ENCODE results near the gene LIMS4. TPM values are rescaled to one million over a fixed set of nuclear protein-coding genes. Genes with fewer than 3 reads are reported as not detected.
"Not testable (repeated sequence)": the region's sequence is repeated elsewhere in the genome, so short reads cannot be mapped to it uniquely, and the experiment has no call there.

Gene LIMS4
- total RNA-seq, 6 donors from 2014 or later, result 0.76 to 1.4 (median 0.93) TPM; not detected in 2

DNA sequence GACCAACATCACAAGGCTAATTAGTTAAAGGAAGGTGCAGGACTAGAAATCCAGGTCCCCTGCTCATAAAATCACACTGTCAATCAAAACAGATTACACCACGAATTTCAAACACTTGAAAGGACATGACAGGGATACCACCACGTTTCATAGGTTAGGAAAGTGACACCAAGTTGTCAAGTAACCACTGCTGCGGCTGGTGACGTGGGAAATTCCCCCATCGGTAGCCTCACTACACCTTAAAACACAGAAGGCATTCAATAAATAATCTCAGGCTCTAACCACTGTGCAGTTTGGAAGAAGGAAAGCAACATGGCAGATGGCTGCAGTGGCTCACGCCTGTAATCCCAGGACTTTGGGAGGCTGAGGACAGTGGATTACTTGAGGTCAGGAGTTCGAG lies 3.7 kb downstream of the LIMS4 start:
- DNase-seq; H3K4me3 ChIP-seq; H3K9me3 ChIP-seq; ATAC-seq (ENCODE audit: low FRiP score in 2 of 2); H3K36me3 ChIP-seq; H3K27me3 ChIP-seq; H3K27ac ChIP-seq; H3K4me1 ChIP-seq: not testable (repeated sequence)
- no CpG with 5 or more reads among the region's 7 CpGs for WGBS, 2 donors

DNA sequence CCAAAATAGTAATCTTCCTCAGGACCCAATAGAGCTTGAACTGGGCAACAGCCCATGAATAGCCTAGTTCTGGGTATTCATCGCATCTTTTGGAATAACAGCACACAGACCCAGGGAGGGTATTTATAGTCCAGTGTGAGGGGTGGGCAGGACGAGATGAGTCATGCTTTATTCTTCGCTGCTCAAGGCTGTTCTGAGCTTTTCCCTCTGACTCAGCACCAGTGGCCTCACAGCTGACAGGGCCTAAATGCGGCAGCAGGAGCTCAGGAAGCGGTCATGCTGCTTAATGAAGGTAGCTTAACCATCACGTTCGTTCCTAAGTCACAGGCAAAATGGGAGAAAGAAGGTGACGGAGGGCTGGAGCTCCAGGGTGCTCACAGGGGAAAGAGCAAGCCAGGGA lies 7.3 kb downstream of the LIMS4 start:
- ATAC-seq (ENCODE audit: low FRiP score in 2 of 2), result peak in 1 of 2 donors; percentile 85
- not testable (repeated sequence) for H3K36me3 ChIP-seq, H3K4me1 ChIP-seq, H3K27ac ChIP-seq, DNase-seq, H3K27me3 ChIP-seq, H3K9me3 ChIP-seq, H3K4me3 ChIP-seq
- WGBS, 2 donors, result no CpG with 5 or more reads among the region's 8 CpGs

DNA sequence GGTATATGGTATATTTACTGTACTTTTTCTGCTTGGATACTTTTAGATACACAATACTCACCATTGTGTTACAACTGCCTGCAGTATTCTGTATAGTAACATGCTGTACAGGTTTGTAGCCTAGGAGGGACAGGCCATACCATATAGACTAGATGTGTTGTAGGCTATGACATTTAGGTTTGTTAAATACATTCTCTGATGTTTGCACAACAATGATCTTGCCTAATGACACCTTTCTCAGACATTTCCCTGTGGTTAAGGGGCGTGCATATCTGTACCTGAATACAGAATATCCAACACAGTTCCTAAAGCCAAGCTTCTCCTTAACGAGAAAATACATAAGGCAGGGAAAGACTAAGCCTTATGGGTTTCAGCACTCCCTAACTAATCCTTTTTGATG lies 10.2 kb downstream of the LIMS4 start:
- not testable (repeated sequence) for DNase-seq; H3K27me3 ChIP-seq; H3K4me3 ChIP-seq; H3K36me3 ChIP-seq; ATAC-seq (ENCODE audit: low FRiP score in 2 of 2); H3K9me3 ChIP-seq; H3K4me1 ChIP-seq; H3K27ac ChIP-seq
- WGBS, 2 donors, result no CpG with 5 or more reads among the region's 2 CpGs

DNA sequence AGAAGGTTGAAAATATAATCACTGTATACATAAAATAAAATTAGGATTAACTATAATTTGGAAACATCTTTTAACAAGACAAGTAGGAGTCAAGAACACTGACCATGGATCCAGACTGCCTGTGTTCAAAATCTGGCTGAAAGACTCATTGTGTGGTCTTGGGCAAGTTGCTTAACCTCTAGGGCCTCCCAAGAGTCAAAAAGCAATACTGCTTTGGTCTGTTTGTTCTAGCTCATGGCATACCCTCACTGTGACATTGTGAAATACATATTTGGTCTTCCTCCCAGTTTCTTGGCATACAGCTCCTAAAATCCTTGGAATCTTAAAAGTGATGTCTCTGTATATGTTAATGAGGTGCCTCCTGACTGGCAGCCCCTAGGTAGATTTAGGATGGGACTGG lies 12.3 kb downstream of the LIMS4 start:
- H3K4me3 ChIP-seq, DNase-seq, H3K36me3 ChIP-seq, H3K27ac ChIP-seq, H3K27me3 ChIP-seq, H3K9me3 ChIP-seq, H3K4me1 ChIP-seq: not testable (repeated sequence)
- ATAC-seq (ENCODE audit: low FRiP score in 2 of 2), result peak in 1 of 2 donors; percentile 80

DNA sequence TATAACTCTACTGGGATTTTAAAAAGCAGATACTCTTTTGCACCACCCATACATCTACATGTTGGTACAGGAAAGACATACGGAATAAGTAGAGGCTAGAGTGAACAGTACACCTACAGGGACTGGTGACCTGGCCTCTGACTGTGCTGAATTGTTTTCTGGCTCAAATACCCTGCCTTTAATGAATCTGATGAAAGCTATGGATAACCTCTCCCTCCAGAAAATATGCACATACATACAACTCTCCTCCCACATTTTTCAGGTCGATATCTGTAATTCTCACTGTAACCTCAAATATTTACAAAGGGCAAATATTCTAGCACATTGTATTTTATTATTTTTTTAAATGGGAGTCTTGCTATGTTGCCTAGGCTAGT lies 15.4 kb downstream of the LIMS4 start:
- H3K27ac ChIP-seq; H3K4me3 ChIP-seq; ATAC-seq (ENCODE audit: low FRiP score in 2 of 2); H3K9me3 ChIP-seq; DNase-seq; H3K36me3 ChIP-seq; H3K4me1 ChIP-seq; H3K27me3 ChIP-seq: not testable (repeated sequence)
- 83% methylated on average over 1 of the region's 2 CpGs; no CpG with 5 or more reads in 1 of the 2 donors for whole genome bisulfite sequencing, 2 donors

- not testable (repeated sequence) for H3K4me1 ChIP-seq; H3K27ac ChIP-seq; DNase-seq; H3K9me3 ChIP-seq; H3K27me3 ChIP-seq; H3K36me3 ChIP-seq; H3K4me3 ChIP-seq; ATAC-seq (ENCODE audit: low FRiP score in 2 of 2)
- 100% methylated on average over 1 of the region's 16 CpGs; no CpG with 5 or more reads in 1 of the 2 donors for WGBS, 2 donors
Measured at GRCh38 chr2:110456291-110457213, 16.1 kb downstream of the LIMS4 start.

DNA sequence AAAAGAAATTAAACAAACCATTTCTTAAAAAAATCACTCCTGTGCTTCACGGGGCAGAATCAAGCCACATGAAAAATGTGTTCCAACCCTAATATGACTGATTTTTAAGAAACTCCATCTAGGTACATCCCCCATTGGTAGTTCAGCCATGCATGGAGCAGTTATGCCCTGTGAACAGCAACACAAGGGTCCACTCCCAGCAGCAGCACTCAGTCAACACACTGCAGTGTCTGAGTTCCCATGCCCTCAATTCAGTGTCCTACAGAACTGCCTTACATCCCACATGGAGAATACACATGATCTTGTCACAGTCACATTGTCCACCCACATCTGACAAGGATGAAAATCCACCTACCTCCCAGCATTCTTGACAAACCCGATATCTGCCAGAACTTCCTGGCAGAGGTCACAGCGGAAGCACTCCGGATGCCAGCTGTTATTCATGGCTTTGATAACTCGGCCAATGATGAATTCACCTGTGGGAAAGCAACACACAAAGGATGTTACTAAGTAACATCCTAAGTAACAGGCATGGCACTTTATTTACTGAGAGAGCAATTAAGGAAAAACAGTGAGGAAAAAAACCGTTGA lies 17.4 kb downstream of the LIMS4 start:
- peak in 1 of 2 donors; percentile 43 for ATAC-seq (ENCODE audit: low FRiP score in 2 of 2)

DNA sequence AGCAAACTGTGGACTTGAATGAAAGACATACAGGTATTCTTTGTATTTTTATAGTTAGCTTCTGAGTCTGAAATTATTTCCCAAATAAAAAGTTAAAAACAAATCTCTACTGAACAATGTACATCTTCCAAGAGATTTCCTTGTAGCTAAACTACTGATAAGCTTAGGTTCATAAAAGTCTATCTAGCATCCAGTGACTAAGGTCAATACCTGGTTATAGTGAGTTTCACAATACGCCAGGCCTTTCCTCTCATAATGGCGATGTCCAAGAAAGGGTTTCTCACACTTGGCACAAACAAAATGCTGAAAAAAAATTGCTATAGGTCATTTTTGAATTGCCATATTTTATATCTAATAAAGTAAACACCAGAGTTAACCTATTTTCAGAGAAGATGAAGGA lies 21.7 kb downstream of the LIMS4 start:
- H3K4me3 ChIP-seq; H3K27me3 ChIP-seq; H3K4me1 ChIP-seq; ATAC-seq (ENCODE audit: low FRiP score in 2 of 2); H3K36me3 ChIP-seq; H3K9me3 ChIP-seq; H3K27ac ChIP-seq; DNase-seq: not testable (repeated sequence)
- WGBS, 2 donors, result no CpG with 5 or more reads among the region's 2 CpGs

More for the DNA sequence above, 17.4 kb downstream of the LIMS4 start:
- H3K36me3 ChIP-seq, H3K4me3 ChIP-seq, H3K4me1 ChIP-seq, DNase-seq, H3K27me3 ChIP-seq, H3K27ac ChIP-seq, H3K9me3 ChIP-seq: not testable (repeated sequence)
- WGBS, 2 donors, result no CpG with 5 or more reads among the region's 6 CpGs

DNA sequence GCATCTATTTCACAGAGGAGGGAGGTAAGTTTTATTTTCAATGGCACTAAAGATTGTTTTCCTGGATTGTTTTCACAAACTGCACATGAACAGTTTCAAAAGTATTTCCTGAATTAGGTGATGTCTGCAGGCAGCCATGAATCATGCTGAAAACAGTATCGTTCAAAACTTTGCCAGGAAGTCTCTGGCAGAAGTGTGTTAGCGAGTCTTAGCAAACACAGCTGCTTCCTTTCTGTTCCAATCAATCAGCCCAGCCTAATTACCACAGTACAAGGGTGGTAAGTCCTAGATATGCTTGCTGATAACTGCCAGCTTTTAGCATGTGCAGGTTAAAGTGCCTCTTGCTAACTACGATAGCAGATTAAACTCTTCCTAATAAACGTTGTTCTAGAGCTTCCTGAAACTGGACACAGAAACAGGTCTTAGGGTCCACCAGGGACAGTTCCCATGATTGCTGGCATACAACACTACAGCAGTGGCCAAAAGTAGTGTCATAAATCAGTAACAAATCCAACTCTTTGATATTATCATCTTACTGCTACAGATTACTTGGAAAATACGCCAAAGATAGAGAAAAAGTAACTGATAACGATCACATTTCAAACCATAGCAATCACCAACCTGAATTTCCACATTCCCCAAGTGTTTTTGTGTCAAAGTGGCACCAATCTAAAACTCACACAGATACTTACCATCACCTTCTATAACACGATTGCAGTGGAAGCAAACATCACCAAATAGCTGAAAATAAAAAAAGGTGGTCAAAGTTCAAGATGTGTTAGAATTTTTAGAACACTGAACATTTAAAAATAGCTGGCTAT lies 23.3 kb downstream of the LIMS4 start:
- H3K36me3 ChIP-seq, H3K9me3 ChIP-seq, H3K4me3 ChIP-seq, H3K27ac ChIP-seq, H3K4me1 ChIP-seq, H3K27me3 ChIP-seq, DNase-seq: not testable (repeated sequence)
- no CpG with 5 or more reads among the region's 7 CpGs for WGBS, 2 donors
- peak; percentile 76 to 86 for ATAC-seq (ENCODE audit: low FRiP score in 2 of 2)

- DNase-seq, H3K27ac ChIP-seq, H3K4me3 ChIP-seq, H3K9me3 ChIP-seq, H3K36me3 ChIP-seq, H3K27me3 ChIP-seq, H3K4me1 ChIP-seq: not testable (repeated sequence)
- peak in 1 of 2 donors; percentile 39 for ATAC-seq (ENCODE audit: low FRiP score in 2 of 2)
- WGBS, 2 donors, result no CpG with 5 or more reads among the region's 2 CpGs
Measured at GRCh38 chr2:110446644-110447043, 26.0 kb downstream of the LIMS4 start.

- not testable (repeated sequence) for H3K9me3 ChIP-seq; ATAC-seq (ENCODE audit: low FRiP score in 2 of 2); H3K27ac ChIP-seq; H3K4me3 ChIP-seq; H3K4me1 ChIP-seq; DNase-seq; H3K27me3 ChIP-seq; H3K36me3 ChIP-seq
- no CpG with 5 or more reads among the region's 8 CpGs for WGBS, 2 donors
Measured at GRCh38 chr2:110443305-110444005, 29.2 kb downstream of the LIMS4 start.

DNA sequence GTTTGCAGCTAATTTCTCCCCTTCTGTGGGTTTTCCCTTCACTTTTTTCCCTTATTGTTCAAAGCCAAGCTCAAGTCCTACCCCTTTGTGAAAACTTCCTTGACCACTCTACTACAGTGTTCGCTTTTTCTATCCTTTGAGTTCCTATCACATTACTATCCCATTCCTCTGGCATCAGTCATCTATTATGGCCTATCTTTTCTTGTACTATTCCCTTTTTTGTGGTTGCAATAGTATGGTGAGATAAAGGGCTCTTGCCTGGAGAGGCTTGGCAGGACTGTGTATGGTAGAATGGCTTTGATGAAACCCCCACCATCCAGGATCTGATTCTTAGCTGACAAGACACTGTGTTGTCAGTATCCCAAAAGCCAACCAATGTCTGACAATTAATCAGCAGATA lies 30.7 kb downstream of the LIMS4 start:
- not testable (repeated sequence) for H3K9me3 ChIP-seq; H3K27me3 ChIP-seq; H3K36me3 ChIP-seq; H3K27ac ChIP-seq; ATAC-seq (ENCODE audit: low FRiP score in 2 of 2); DNase-seq; H3K4me3 ChIP-seq; H3K4me1 ChIP-seq
- no CpG with 5 or more reads among the region's 1 CpG for WGBS, 2 donors

Measured in upper lobe of left lung (tissue), 6 donors.